Measurements from ENCODE around the gene PNPLA7.

The PNPLA7 gene

DNA sequence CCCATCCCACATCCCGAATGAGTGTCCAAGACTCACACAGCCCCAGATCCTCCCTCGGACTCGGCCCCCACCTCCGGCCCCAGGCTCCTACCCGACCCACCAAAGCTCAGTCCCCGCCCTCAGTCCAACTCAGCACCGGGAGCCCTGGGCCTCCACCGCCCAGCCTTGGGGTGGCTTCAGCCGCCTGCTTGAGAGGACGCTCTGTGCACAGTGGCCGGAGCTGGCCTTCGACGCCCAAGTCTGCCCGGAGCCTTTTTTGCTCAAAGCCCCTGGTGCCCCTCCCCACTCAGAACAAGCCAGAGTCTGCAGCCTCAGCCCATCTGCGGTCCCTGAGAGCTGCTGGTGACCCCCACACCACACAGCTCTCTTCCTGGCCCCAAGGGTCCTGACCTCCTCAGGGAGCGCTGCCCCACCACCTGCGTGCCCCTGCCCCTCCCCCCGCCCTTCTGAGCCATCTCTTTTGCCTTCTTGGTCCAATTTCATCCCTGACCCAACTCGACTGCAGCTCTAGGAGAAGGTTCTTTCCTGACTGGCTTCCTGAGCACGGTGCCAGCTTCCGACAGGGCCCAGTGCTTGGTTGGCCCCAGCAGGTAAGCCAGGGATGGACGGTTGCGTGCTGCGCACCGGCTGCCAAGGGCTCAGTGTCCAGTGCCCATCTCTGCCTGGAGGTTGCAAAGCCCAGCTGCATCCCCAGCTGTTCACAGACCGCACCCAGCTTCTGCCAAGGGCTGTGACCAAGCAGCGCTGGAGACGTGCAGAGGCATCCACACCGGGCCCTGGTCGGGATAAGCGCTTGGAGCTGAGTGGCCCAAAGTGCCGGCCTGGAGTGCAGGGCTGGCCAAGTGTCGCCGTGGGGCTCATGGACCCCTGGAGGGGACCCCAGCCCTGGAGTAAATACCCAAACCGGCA is 63.4 kb downstream of the PNPLA7 start:
- TF ChIP-seq, protein P1, sequence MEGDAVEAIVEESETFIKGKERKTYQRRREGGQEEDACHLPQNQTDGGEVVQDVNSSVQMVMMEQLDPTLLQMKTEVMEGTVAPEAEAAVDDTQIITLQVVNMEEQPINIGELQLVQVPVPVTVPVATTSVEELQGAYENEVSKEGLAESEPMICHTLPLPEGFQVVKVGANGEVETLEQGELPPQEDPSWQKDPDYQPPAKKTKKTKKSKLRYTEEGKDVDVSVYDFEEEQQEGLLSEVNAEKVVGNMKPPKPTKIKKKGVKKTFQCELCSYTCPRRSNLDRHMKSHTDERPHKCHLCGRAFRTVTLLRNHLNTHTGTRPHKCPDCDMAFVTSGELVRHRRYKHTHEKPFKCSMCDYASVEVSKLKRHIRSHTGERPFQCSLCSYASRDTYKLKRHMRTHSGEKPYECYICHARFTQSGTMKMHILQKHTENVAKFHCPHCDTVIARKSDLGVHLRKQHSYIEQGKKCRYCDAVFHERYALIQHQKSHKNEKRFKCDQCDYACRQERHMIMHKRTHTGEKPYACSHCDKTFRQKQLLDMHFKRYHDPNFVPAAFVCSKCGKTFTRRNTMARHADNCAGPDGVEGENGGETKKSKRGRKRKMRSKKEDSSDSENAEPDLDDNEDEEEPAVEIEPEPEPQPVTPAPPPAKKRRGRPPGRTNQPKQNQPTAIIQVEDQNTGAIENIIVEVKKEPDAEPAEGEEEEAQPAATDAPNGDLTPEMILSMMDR (IDR thresholded peaks at IDR 0.05), result no peak

DNA sequence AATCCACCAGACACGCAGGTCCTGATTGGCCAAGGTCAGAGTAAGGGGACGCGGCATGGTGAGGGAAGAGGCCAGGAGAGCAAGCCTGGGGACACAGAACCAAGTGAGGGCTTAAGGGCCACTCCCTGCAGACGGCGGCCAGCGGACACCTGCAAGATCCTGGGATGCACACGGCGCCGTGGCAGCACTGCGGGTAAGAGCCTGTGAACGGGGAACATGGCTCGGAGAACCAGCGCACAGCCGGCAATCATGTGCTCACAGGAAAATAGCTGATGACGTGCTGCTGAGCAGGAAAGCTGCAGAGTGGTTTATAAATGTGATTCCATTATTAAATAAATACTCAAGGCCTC is 64.1 kb downstream of the PNPLA7 start:
- TF ChIP-seq, protein P1 (IDR thresholded peaks at IDR 0.05), result no peak

DNA sequence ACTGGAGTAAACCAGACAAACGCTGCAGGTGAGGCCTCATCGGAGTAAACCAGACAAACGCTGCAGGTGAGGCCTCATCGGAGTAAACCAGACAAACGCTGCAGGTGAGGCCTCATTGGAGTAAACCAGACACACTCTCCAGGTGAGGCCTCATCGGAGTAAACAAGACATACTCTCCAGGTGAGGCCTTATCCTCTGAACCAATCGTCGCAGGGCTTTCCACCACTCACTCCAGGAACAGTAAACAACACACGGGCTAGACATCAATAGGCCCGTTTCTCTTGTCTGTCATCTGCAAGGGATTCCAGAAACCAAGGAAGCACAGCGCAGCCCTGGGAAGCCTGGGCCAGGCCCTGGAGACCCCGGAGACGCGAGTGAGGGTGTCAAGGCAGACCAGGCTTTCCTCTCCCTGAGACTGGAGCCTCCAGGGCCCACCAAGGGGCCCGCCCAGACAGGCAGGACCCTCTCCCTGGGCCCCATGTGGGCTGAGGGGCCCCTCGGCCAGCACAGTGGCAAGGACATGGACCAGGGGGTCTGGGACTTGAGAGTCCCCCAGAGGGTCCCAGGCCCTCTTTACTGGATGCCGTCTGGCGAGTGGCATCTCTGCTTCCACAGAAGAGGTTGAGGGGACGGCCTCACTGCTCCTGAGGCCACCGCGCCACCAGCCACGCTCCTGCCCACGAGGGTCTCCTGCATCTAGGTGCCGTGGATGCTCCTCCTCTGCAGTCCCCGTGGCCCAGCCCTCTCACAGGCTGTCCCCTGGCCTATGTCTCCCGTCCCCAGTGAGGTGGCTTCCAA is 64.7 kb downstream of the PNPLA7 start:
- TF ChIP-seq, protein P1 (IDR thresholded peaks at IDR 0.05), result no peak

DNA sequence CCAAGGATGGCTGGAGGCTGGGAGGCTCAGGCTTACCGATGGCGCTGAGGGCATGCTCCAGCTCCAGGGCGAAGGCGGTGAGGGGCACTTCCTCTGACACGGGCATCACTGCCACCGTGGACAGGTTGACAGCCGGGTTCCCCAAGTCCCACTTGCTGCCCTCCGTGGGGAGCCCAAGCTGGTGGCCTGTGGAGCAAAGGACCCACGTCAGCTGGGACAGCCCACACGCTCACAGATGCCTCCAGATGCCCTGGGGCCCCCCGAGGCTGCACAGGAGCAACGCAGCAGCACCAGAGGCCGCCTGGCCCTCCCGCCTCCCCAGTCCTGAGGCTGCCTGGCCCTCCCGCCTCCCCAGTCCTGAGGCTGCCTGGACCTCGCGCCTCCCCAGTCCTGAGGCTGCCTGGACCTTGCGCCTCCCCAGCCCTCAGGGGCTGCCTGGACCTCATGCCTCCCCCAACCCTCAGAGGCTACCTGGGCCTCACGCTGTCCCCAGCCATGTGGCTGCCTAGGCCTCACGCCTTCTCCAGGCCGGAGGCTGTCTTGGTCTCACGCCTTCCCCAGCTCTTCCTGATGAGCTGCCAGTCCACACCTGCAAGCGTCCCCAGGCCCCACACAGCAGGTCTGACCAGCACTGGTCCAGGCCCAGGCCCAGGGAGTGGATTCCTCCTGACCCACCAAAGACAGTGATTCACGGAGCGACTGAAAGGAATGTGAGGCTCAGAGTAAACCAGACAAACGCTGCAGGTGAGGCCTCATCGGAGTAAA is 65.5 kb downstream of the PNPLA7 start:
- TF ChIP-seq, protein P1 (IDR thresholded peaks at IDR 0.05), result no peak

DNA sequence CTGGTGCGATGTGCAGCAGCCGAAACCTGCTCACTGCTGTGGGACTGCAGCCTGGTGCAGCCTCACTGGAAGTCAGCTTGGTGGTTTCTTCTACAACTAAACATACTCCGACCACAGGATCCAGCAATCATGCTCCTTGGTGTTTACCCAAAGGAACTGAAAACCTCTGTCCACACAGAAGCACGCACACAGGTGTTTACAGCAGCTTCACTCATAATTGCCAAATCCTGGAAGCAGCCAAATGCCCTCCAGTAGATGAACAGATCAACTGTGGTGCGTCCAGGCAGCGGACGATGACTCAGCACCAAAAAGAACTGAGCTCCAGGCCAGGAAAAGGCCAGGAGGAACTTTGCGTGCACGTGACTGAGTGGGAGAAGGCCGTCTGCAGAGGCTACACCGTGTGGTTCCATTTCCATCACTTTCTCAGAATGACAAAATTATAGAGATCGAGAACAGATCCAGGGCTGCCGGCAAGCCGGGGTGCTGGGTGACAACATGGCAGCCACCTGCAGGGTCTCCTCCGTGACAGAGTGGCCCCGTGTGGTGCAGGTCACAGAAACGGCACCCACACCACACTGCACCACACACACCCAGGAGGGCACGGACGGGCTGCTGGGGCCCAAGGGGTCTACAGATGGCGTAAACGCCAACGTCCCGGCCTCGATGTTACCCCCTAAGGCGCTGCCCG is 68.0 kb downstream of the PNPLA7 start:
- TF ChIP-seq, protein P1 (IDR thresholded peaks at IDR 0.05), result no peak

DNA sequence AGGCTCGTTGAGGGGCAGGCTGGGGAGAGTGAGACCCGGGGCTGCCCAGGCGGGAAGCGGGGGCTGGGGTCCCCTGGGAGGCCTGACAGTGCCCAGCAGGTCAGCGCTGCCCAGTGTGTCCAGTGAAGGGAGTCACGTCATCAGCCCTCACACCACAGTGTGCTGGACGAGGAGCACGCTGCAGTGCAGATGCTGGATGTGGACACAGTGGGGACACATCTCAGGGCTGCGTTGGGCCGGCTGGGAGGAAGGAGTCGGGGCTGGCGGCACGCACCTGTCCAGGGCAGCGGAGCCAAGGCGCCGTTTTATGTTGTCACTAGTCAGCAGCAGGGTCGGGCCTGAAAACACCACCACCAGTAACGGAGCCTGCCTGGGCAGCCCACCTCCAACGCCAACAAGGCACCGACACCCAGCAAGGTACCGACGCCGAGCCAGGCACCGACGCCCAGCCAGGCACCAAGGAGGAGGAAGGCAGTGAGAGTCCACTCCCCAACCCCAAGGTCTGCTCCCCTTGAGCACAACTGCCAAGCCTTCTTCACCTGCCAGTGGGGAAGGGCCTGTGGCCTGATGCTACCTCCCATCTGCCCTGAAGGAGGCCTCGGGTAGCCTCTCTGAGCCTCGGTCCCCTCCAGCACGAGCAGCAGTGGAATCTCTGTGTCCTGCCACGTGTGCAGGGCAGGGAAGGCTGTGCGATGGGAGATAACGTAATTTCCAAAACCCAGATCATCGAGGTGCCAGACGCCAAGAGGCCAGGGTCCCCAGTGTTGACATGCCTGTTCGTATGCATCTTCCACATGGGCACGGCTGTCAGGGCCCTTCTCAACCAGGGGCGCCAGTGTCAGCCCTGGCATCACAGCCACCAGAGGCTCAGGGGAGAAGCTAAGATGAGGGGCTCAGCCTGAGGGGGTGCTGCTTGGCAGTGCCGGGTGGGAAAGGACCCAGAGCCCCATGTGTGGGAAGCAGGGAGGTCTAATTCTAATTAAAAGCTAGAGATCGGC is 69.2 kb downstream of the PNPLA7 start:
- TF ChIP-seq, protein P1 (IDR thresholded peaks at IDR 0.05), result no peak
